GM08714 (cell line): ENCODE results near the gene NOTCH4.
"Not testable (repeated sequence)": the region's sequence is repeated elsewhere in the genome, so short reads cannot be mapped to it uniquely, and the experiment has no call there.

Source experiments
- H3K4me3 ChIP-seq: fragments of 200-500 bp; sonication (Bioruptor generic); 2 replicates; pipeline ENCODE4 v1.5.1; 2014; ENCODE audit warnings: mild to moderate bottlenecking, low read length, inconsistent platforms
- ZNF274 ChIP-seq: IDR thresholded peaks from 2 replicates; pipeline ENCODE4 v1.6.1; 2012; ENCODE audit warnings: mild to moderate bottlenecking, low read depth, low read length

The NOTCH4 gene

GRCh38 chr6:32223258-32224235 lies at the start of gene NOTCH4:
Gene NOTCH4, minus strand, starts transcription at chr6:32224067. Its CDS starts 139 bp downstream, at chr6:32223928.
- no peak for TF ChIP-seq ZNF274
- H3K4me3 ChIP-seq, result no peak within 1 kb of the TSS

- H3K4me3 ChIP-seq, result no peak overlapping the region
- TF ChIP-seq ZNF274, result no peak
Observed at GRCh38 chr6:32271429-32271828, 47.6 kb upstream of the NOTCH4 start.

GRCh38 chr6:32268459-32268858 lies 44.6 kb upstream of the NOTCH4 start:
- H3K4me3 ChIP-seq, result not testable (repeated sequence)

GRCh38 chr6:32267035-32267434 lies 43.2 kb upstream of the NOTCH4 start:
- no peak for TF ChIP-seq ZNF274
- no peak overlapping the region for H3K4me3 ChIP-seq

- H3K4me3 ChIP-seq, result not testable (repeated sequence)
Observed at GRCh38 chr6:32257262-32257661, 33.4 kb upstream of the NOTCH4 start.

GRCh38 chr6:32255199-32256153 lies 31.6 kb upstream of the NOTCH4 start:
- TF ChIP-seq ZNF274, result no peak
- H3K4me3 ChIP-seq, result no peak overlapping the region; the same call in 1 of the 2 replicates

- no peak overlapping the region for H3K4me3 ChIP-seq
- no peak for TF ChIP-seq ZNF274
Observed at GRCh38 chr6:32254761-32255198, 30.9 kb upstream of the NOTCH4 start.

- no peak for TF ChIP-seq ZNF274
- no peak overlapping the region for H3K4me3 ChIP-seq
Observed at GRCh38 chr6:32252331-32253009, 28.6 kb upstream of the NOTCH4 start.

- no peak overlapping the region for H3K4me3 ChIP-seq
- TF ChIP-seq ZNF274, result no peak
Observed at GRCh38 chr6:32249262-32249661, 25.4 kb upstream of the NOTCH4 start.

GRCh38 chr6:32247401-32247800 lies 23.5 kb upstream of the NOTCH4 start:
- H3K4me3 ChIP-seq, result no peak overlapping the region
- TF ChIP-seq ZNF274, result no peak

GRCh38 chr6:32244946-32245398 lies 21.1 kb upstream of the NOTCH4 start:
- no peak for TF ChIP-seq ZNF274

GRCh38 chr6:32244270-32244669 lies 20.4 kb upstream of the NOTCH4 start:
- no peak for TF ChIP-seq ZNF274
- H3K4me3 ChIP-seq, result no peak overlapping the region

More at GRCh38 chr6:32244946-32245398, 21.1 kb upstream of the NOTCH4 start:
- no peak overlapping the region for H3K4me3 ChIP-seq

GRCh38 chr6:32242318-32242813 lies 18.5 kb upstream of the NOTCH4 start:
- not testable (repeated sequence) for H3K4me3 ChIP-seq

GRCh38 chr6:32240686-32241085 lies 16.8 kb upstream of the NOTCH4 start:
- no peak overlapping the region for H3K4me3 ChIP-seq
- TF ChIP-seq ZNF274, result no peak
